Epithelial cell of esophagus (primary cell): ENCODE results near the gene IRF2BP2.

Experiments
- DNase-seq: peaks from one replicate; pipeline ENCODE4 v3.0.0; 2010; ENCODE audit warnings: low read depth
- H3K4me3 ChIP-seq: 2 replicates; pipeline ENCODE4 v1.5.1; 2011; ENCODE audit warnings: mild to moderate bottlenecking, low read length, control low read depth
- TF ChIP-seq, protein P1 (sequence below): IDR thresholded peaks from 2 replicates; pipeline ENCODE4 v1.5.1; 2011; ENCODE audit warnings: low read depth, mild to moderate bottlenecking, low read length, control low read depth, inconsistent platforms; ENCODE audit not compliant: insufficient read depth; ENCODE audit errors: missing control alignments

The IRF2BP2 gene

DNA sequence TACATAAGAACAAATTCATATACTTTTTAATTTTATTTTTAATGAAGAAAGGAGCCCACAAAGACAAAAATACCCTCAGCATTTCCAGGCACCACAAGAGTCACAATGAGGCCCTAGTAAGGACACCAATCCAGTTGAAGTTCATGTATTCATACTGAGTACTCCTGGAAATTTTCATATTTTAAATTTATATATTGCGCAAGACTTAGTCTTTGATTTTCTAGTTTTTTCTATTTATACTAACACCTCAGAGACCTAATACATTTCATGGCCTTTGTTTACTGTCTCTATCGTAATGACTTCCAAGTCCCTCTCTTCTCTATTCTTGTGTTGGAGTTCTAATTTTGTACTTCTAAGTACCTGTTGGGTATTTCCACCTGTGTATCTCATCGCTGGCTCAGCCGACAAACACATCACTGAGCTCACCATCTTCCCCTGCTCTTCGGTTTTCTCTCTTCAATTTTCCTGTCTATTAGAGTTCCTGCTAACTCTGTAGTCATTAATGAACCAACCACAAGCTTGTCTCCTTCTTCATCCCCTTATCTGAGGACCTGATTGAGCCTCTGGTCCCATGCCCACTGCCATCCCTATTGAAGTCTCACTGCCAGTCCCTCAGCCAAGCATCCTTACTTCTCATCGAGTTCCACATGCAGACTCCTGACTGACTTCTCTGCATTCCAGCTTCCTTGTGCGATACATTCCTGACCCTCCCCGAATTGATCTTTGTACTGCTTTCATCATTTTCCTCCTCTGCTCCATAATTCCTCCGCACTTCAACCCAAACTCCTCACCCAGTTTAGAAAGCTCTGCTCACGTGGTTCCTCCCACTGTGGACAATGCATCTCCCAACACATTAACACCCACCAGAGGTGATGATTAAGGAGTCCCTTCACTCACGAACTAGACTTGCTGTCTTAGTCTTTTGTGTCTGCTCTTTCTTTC, 17.3 kb upstream of the IRF2BP2 start:
- H3K4me3 ChIP-seq: no peak overlapping the region
- no peak for DNase-seq
- TF ChIP-seq, protein P1, sequence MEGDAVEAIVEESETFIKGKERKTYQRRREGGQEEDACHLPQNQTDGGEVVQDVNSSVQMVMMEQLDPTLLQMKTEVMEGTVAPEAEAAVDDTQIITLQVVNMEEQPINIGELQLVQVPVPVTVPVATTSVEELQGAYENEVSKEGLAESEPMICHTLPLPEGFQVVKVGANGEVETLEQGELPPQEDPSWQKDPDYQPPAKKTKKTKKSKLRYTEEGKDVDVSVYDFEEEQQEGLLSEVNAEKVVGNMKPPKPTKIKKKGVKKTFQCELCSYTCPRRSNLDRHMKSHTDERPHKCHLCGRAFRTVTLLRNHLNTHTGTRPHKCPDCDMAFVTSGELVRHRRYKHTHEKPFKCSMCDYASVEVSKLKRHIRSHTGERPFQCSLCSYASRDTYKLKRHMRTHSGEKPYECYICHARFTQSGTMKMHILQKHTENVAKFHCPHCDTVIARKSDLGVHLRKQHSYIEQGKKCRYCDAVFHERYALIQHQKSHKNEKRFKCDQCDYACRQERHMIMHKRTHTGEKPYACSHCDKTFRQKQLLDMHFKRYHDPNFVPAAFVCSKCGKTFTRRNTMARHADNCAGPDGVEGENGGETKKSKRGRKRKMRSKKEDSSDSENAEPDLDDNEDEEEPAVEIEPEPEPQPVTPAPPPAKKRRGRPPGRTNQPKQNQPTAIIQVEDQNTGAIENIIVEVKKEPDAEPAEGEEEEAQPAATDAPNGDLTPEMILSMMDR: no peak

DNA sequence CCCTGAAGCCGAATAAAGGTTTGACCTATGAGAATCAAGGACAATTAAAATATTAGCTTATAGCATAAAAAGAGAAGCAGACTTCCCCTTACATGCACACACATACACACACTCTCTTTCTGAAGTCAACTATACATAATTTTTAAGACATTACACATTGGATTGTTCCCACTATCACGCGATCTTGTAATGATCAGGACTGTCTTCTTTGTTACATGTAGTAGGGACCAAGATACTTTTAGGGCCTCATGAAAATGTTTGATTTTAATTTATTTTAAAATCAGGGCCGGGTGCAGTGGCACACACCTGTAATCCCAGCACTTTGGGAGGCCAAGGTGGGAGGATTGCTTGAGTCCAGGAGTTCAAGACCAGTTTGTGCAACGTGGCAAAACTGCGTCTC, 16.4 kb upstream of the IRF2BP2 start:
- TF ChIP-seq, protein P1: no peak
- DNase-seq: no peak
- no peak overlapping the region for H3K4me3 ChIP-seq

DNA sequence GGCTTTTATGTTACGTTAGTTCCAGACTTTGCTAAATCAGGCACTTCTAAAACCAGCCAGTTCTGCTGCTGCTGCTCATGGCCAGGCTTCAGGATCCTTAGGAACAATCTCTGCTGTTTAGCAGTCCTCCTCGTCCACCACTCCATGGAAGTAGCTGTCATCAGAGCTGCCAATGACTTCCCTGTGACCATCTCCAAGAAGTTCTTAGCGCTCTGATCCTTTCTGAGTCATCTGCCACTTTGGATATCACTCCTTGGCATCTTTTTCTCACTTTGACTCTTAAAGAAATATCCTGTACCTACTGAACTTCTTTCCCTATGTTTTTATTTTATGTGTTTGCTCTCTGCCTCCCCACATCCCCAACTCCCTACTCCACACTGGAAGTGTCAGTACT, 14.7 kb upstream of the IRF2BP2 start:
- TF ChIP-seq, protein P1: no peak
- DNase-seq: no peak
- H3K4me3 ChIP-seq: no peak overlapping the region

DNA sequence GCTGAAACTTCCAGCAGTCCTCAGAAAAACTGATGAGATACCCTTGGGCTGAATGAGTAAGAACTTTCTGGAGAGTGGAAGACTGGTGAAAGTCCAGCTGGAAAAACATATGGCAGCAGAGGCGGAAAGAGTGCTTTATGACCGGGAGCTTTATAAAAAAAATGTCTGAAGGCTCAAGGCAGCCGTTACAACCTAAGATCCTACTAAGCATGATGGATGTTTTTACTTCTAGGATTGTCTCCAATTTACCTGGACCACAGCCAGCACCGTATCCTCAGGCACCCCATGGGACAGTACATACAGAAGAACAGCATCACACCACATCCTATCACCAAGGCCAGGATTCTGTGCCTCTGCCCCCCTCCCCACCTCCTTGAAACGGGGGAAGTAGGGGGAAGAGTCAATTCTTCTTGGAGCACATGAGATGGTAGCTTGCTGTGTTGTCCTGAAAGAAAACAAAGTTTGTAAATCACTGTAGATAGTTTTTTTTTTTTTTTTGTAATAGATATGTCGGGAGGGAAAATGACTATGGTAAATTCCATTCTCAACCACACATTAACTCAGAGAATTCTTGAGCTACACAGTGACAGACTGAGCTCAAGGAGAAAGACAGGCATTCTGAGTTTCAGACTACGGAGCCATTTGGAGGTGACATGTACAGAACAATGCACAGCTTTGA, 11.8 kb upstream of the IRF2BP2 start:
- DNase-seq: no peak
- no peak overlapping the region for H3K4me3 ChIP-seq
- TF ChIP-seq, protein P1: no peak

DNA sequence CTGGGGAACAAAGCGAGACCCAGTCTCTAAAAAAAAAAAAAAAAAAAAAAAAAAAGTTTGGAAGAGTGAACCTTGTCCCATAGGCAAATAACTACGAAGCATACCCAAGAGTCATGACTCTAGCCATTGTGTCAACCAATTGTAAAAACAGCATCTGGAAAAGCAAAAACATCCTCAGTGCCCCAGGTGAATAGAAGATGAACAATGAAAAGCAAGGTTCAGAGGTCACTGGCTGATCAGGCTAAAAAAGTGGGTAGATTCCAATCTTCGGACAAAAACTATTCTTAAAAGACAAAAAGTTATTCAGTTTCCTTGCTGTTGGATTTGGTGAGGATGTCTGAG, 11.1 kb upstream of the IRF2BP2 start:
- H3K4me3 ChIP-seq: no peak overlapping the region
- TF ChIP-seq, protein P1: no peak
- DNase-seq: no peak

DNA sequence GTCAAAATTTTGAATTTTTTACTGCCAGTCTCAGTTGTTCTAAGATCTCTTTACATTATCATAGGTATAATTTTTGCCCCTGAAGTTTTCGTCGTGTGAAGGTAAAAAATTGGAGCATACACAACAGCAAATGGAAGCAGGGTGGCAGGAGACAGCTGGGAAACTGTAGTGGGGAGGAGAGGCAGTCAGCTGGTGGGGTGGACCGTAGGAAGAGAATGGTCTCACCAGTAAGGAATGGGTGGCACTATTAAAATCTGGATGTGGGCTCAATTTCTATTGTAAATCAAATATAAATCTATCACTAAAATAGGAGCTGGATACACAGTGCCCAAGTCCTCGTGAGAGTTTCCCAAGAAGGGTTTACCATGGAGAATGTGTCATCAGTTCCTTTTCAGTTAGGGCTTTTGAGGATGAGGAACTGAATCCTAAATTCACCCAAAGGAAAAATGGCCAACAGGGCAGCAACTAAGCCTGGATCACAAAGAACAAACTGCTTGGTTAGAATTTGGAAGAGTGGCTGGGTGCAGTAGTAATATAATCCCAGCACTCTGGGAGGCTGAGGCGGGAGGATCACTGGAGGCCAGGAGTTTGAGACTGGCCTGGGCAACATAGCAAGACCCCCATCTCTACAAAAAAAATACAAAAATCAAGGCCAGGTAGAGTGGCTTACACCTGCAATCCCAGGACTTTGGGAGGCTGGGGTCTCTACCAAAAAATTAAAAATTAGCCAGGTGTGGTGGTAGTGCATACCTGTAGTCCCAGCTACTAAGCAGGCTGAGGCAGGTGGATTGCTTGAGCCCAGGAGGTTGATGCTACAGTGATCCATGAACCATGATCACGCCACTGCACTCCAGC, 10.5 kb upstream of the IRF2BP2 start:
- no peak for DNase-seq
- H3K4me3 ChIP-seq: no peak overlapping the region
- TF ChIP-seq, protein P1: no peak
